GF-D8 (cell line): Measurements from ENCODE around the gene BHLHE41.

Source experiments
- DNase-seq: peaks from one replicate; lab custom pipeline; 2025; lab: John Stamatoyannopoulos, UW

Gene BHLHE41

GRCh38 chr12:26134540-26134939 lies 9.7 kb upstream of the BHLHE41 start:
- no peak for DNase-seq

GRCh38 chr12:26133521-26133920 lies 8.7 kb upstream of the BHLHE41 start:
- no peak for DNase-seq

GRCh38 chr12:26132866-26133265 lies 8.0 kb upstream of the BHLHE41 start:
- no peak for DNase-seq

- no peak for DNase-seq
These were observed 7.1 kb upstream of the BHLHE41 start for GRCh38 chr12:26131936-26132335.

GRCh38 chr12:26130728-26131127 lies 5.9 kb upstream of the BHLHE41 start:
- DNase-seq = no peak

GRCh38 chr12:26128168-26128567 lies 3.3 kb upstream of the BHLHE41 start:
- DNase-seq = no peak

- no peak for DNase-seq
These were observed 2.6 kb upstream of the BHLHE41 start for GRCh38 chr12:26127404-26127803.

- no peak for DNase-seq
These were observed 1.8 kb upstream of the BHLHE41 start for GRCh38 chr12:26126340-26127284.

- DNase-seq = no peak
These were observed 833 bp upstream of the BHLHE41 start for GRCh38 chr12:26125400-26126339.

- DNase-seq = no peak
These were observed 1.3 kb downstream of the BHLHE41 start for GRCh38 chr12:26123482-26123980.

GRCh38 chr12:26122681-26123481 lies 2.0 kb downstream of the BHLHE41 start:
- no peak for DNase-seq

- no peak for DNase-seq
These were observed 2.7 kb downstream of the BHLHE41 start for GRCh38 chr12:26122061-26122680.

GRCh38 chr12:26121323-26122060 lies 3.3 kb downstream of the BHLHE41 start:
- no peak for DNase-seq

GRCh38 chr12:26120561-26121274 lies 4.1 kb downstream of the BHLHE41 start:
- DNase-seq = no peak

GRCh38 chr12:26119391-26119989 lies 5.3 kb downstream of the BHLHE41 start:
- no peak for DNase-seq

- DNase-seq = no peak
These were observed 6.5 kb downstream of the BHLHE41 start for GRCh38 chr12:26118308-26118707.

- DNase-seq = no peak
These were observed 7.8 kb downstream of the BHLHE41 start for GRCh38 chr12:26116829-26117715.

GRCh38 chr12:26114720-26115401 lies 10.0 kb downstream of the BHLHE41 start:
- no peak for DNase-seq
